ENCODE data around the gene RGS11.
A peak's percentile ranks its signal among the peaks of the same experiment; 100 is the strongest.

Gene RGS11

GRCh38 chr16:287981-288920, 12.5 kb upstream of the RGS11 start:
- Mint-ChIP-seq H3K4me1 (ENCODE audit: low read depth) (no peaks in the 10 kb centered on the region), H3K36me3 (ENCODE audit: low read depth) (peaks cover 54% of the 10 kb centered on the region), H3K27ac (no peak overlapping the region), H3K4me3 (no peak overlapping the region), H3K9me3 (no peaks in the 10 kb centered on the region), H3K27me3 (no peaks in the 10 kb centered on the region)
- no peak for DNase-seq

- DNase-seq = no peak
- no peaks in the 10 kb centered on the region for H3K4me1 Mint-ChIP-seq (ENCODE audit: low read depth)
- H3K9me3 Mint-ChIP-seq = no peaks in the 10 kb centered on the region
- no peak overlapping the region for H3K27ac Mint-ChIP-seq
- peaks cover 47% of the 10 kb centered on the region for H3K36me3 Mint-ChIP-seq (ENCODE audit: low read depth)
- peaks cover 2% of the 10 kb centered on the region for H3K27me3 Mint-ChIP-seq
- no peak overlapping the region for H3K4me3 Mint-ChIP-seq
These were observed 11.6 kb upstream of the RGS11 start for GRCh38 chr16:287298-287811.

- no peak overlapping the region for H3K4me3 Mint-ChIP-seq
These were observed 10.9 kb upstream of the RGS11 start for GRCh38 chr16:286491-287297.

GRCh38 chr16:285146-286055, 9.7 kb upstream of the RGS11 start:
- DNase-seq = no peak
- no peaks in the 10 kb centered on the region for H3K9me3 Mint-ChIP-seq
- H3K4me1 Mint-ChIP-seq (ENCODE audit: low read depth) = peaks cover 2% of the 10 kb centered on the region
- peaks cover 9% of the 10 kb centered on the region for H3K27me3 Mint-ChIP-seq
- H3K36me3 Mint-ChIP-seq (ENCODE audit: low read depth) = peaks cover 32% of the 10 kb centered on the region
- no peak overlapping the region for H3K27ac Mint-ChIP-seq
- H3K4me3 Mint-ChIP-seq = no peak overlapping the region

More at GRCh38 chr16:286491-287297, 10.9 kb upstream of the RGS11 start:
- Mint-ChIP-seq H3K36me3 (ENCODE audit: low read depth) (peaks cover 45% of the 10 kb centered on the region), H3K27me3 (peaks cover 6% of the 10 kb centered on the region), H3K4me1 (ENCODE audit: low read depth) (no peaks in the 10 kb centered on the region), H3K9me3 (no peaks in the 10 kb centered on the region), H3K27ac (no peak overlapping the region)
- DNase-seq = no peak

GRCh38 chr16:284204-285120, 8.7 kb upstream of the RGS11 start:
- Mint-ChIP-seq H3K27ac (no peak overlapping the region), H3K27me3 (peaks cover 12% of the 10 kb centered on the region), H3K36me3 (ENCODE audit: low read depth) (peaks cover 25% of the 10 kb centered on the region), H3K4me3 (no peak overlapping the region), H3K4me1 (ENCODE audit: low read depth) (peaks cover 2% of the 10 kb centered on the region), H3K9me3 (no peaks in the 10 kb centered on the region)
- DNase-seq = no peak

- Mint-ChIP-seq H3K4me1 (ENCODE audit: low read depth) (peaks cover 7% of the 10 kb centered on the region), H3K27me3 (peaks cover 19% of the 10 kb centered on the region), H3K9me3 (no peaks in the 10 kb centered on the region), H3K36me3 (ENCODE audit: low read depth) (peaks cover 18% of the 10 kb centered on the region), H3K27ac (no peak within 1 kb of the TSS), H3K4me3 (no peak within 1 kb of the TSS)
- no peak for DNase-seq
These were observed 7.5 kb upstream of the RGS11 start, which contains the start of gene PDIA2 for GRCh38 chr16:283033-283805. PDIA2 (plus strand) TSS chr16:283164; CDS start chr16:283170, 6 bp downstream.

GRCh38 chr16:282491-282890, 6.7 kb upstream of the RGS11 start:
- Mint-ChIP-seq H3K4me1 (ENCODE audit: low read depth) (peaks cover 7% of the 10 kb centered on the region), H3K27me3 (peaks cover 19% of the 10 kb centered on the region), H3K9me3 (no peaks in the 10 kb centered on the region), H3K36me3 (ENCODE audit: low read depth) (peaks cover 12% of the 10 kb centered on the region), H3K4me3 (no peak overlapping the region), H3K27ac (no peak overlapping the region)
- no peak for DNase-seq

GRCh38 chr16:281660-282255, 6.0 kb upstream of the RGS11 start:
- H3K27ac Mint-ChIP-seq = no peak overlapping the region
- H3K27me3 Mint-ChIP-seq = peaks cover 26% of the 10 kb centered on the region
- H3K4me1 Mint-ChIP-seq (ENCODE audit: low read depth) = peaks cover 7% of the 10 kb centered on the region
- no peak overlapping the region for H3K4me3 Mint-ChIP-seq
- no peak for DNase-seq
- no peaks in the 10 kb centered on the region for H3K9me3 Mint-ChIP-seq
- peaks cover 6% of the 10 kb centered on the region for H3K36me3 Mint-ChIP-seq (ENCODE audit: low read depth)

- Mint-ChIP-seq H3K4me1 (ENCODE audit: low read depth) (peaks cover 8% of the 10 kb centered on the region), H3K27me3 (peaks cover 32% of the 10 kb centered on the region), H3K9me3 (no peaks in the 10 kb centered on the region), H3K27ac (no peak overlapping the region), H3K4me3 (no peak overlapping the region), H3K36me3 (ENCODE audit: low read depth) (no peaks in the 10 kb centered on the region)
- DNase-seq = no peak
These were observed 5.4 kb upstream of the RGS11 start for GRCh38 chr16:280991-281659.

GRCh38 chr16:280552-280951, 4.8 kb upstream of the RGS11 start, which contains the start of gene ARHGDIG:
ARHGDIG (plus strand) TSS chr16:280591; CDS start chr16:280681, 90 bp downstream.
- Mint-ChIP-seq H3K27ac (no peak within 1 kb of the TSS), H3K4me3 (peak within 1 kb of the TSS; percentile 41), H3K27me3 (peaks cover 33% of the 10 kb centered on the region), H3K9me3 (no peaks in the 10 kb centered on the region), H3K4me1 (ENCODE audit: low read depth) (peaks cover 9% of the 10 kb centered on the region), H3K36me3 (ENCODE audit: low read depth) (no peaks in the 10 kb centered on the region)
- no peak for DNase-seq

GRCh38 chr16:280005-280460, 4.3 kb upstream of the RGS11 start:
- H3K4me1 Mint-ChIP-seq (ENCODE audit: low read depth) = peaks cover 12% of the 10 kb centered on the region
- no peak for DNase-seq
- H3K4me3 Mint-ChIP-seq = peak overlapping the region; percentile 41
- no peaks in the 10 kb centered on the region for H3K36me3 Mint-ChIP-seq (ENCODE audit: low read depth)
- no peaks in the 10 kb centered on the region for H3K9me3 Mint-ChIP-seq
- peaks cover 36% of the 10 kb centered on the region for H3K27me3 Mint-ChIP-seq
- no peak overlapping the region for H3K27ac Mint-ChIP-seq

GRCh38 chr16:279531-279930, 3.8 kb upstream of the RGS11 start:
- H3K4me1 Mint-ChIP-seq (ENCODE audit: low read depth) = peaks cover 12% of the 10 kb centered on the region

More at GRCh38 chr16:279531-279930, 3.8 kb upstream of the RGS11 start:
- Mint-ChIP-seq H3K4me3 (no peak overlapping the region), H3K27ac (no peak overlapping the region), H3K9me3 (no peaks in the 10 kb centered on the region), H3K36me3 (ENCODE audit: low read depth) (no peaks in the 10 kb centered on the region), H3K27me3 (peaks cover 41% of the 10 kb centered on the region)
- no peak for DNase-seq
